HCT116 (cell line): ENCODE results near the gene LRRC9.

ENCODE experiments used
- CTCF ChIP-seq, 3 experiments: fragments of 200-600 bp in 1 of 3; sonication (generic) in 1 of 3; IDR thresholded peaks in 2 of 3; conservative IDR thresholded peaks in 1 of 3; 2 replicates each; pipeline ENCODE4 v1.5.1; 2012 to 2017; ENCODE audit warnings: low read depth in 2 of 3, low read length in 2 of 3, antibody characterized with exemption in 1 of 3, borderline replicate concordance in 1 of 3, control low read depth in 1 of 3, mild to moderate bottlenecking in 1 of 3, mixed read lengths in 1 of 3, mixed run types in 1 of 3, moderate library complexity in 1 of 3; ENCODE audit not compliant: insufficient read depth in 1 of 3
- EGR1 ChIP-seq: IDR thresholded peaks from 2 replicates; pipeline ENCODE4 v1.6.1; 2012; ENCODE audit warnings: low read depth
- EZH2phosphoT487 ChIP-seq: fragments of 200-600 bp; IDR thresholded peaks from 2 replicates; pipeline ENCODE4 v1.6.1; 2018; ENCODE audit warnings: antibody characterized with exemption, borderline replicate concordance
- POLR2A ChIP-seq: IDR thresholded peaks from 2 replicates; pipeline ENCODE4 v1.7.0; 2011; ENCODE audit warnings: borderline replicate concordance; ENCODE audit not compliant: insufficient read depth, insufficient read length; ENCODE audit errors: extremely low read depth
- POLR2AphosphoS5 ChIP-seq: IDR thresholded peaks from 2 replicates; pipeline ENCODE4 v1.6.1; 2011; ENCODE audit warnings: mild to moderate bottlenecking, low read depth, low read length, moderate library complexity
- RAD21 ChIP-seq: IDR thresholded peaks from 2 replicates; pipeline ENCODE4 v1.6.1; 2012; ENCODE audit warnings: low read depth, mild to moderate bottlenecking
- SP1 ChIP-seq: IDR thresholded peaks from 2 replicates; pipeline ENCODE4 v1.6.1; 2012; ENCODE audit warnings: low read depth
- SRF ChIP-seq: IDR thresholded peaks from 2 replicates; pipeline ENCODE4 v1.6.1; 2012; ENCODE audit warnings: low read depth
- YY1 ChIP-seq: IDR thresholded peaks from 2 replicates; pipeline ENCODE4 v1.6.1; 2011; ENCODE audit warnings: low read length, low read depth, moderate library complexity, mild to moderate bottlenecking; ENCODE audit not compliant: insufficient replicate concordance; ENCODE audit errors: extremely low read depth
- ZFX ChIP-seq: fragments of 450-650 bp; IDR thresholded peaks from 2 replicates; pipeline ENCODE4 v1.6.1; 2017
- ZNF274 ChIP-seq: fragments of 200-500 bp; sonication (Bioruptor generic); IDR thresholded peaks from 2 replicates; pipeline ENCODE4 v1.6.1; 2014; ENCODE audit warnings: mild to moderate bottlenecking, low read depth, low read length, inconsistent platforms
- TF ChIP-seq, protein P1 (sequence below): IDR thresholded peaks from 2 replicates; pipeline ENCODE4 v1.6.1; 2012
- TF ChIP-seq, protein P2 (sequence below): IDR thresholded peaks from 2 replicates; pipeline ENCODE4 v1.6.1; 2012; ENCODE audit warnings: low read depth
- TF ChIP-seq, protein P3 (sequence below): IDR thresholded peaks from 2 replicates; pipeline ENCODE4 v1.6.1; 2012

DNA sequence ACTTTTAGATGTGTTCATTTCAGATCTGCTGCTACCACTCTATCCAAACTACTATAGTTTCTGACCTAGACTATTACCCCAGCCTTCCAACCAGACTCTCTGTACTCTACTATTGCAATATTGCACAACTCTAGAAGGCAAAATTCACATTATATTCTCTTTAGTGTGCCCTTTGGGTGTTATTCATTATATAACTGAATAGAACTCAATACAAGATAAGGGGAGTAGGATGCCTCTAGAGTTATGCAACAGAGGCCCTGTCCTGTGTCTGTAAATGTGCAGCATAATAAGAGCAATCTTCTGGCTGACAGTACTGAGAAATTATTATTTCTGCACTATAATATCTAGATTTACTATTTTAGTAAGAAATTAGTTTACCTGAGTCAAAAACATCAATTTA lies 63.1 kb downstream of the LRRC9 start:
- TF ChIP-seq POLR2A (no peak), EZH2phosphoT487 (no peak), CTCF (IDR thresholded peaks at IDR 0.05 in 2 of 3, conservative IDR thresholded peaks at IDR 0.05 in 1 of 3; ENCODE audit: borderline replicate concordance in 1 of 3, insufficient read depth in 1 of 3, low read depth in 2 of 3, low read length in 2 of 3) (no peak), YY1 (no peak), ZNF274 (no peak), POLR2AphosphoS5 (no peak), RAD21 (no peak), SP1 (no peak), SRF (no peak), EGR1 (no peak), ZFX (no peak)
- TF ChIP-seq, protein P1, sequence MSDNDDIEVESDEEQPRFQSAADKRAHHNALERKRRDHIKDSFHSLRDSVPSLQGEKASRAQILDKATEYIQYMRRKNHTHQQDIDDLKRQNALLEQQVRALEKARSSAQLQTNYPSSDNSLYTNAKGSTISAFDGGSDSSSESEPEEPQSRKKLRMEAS = no peak
- TF ChIP-seq, protein P2, sequence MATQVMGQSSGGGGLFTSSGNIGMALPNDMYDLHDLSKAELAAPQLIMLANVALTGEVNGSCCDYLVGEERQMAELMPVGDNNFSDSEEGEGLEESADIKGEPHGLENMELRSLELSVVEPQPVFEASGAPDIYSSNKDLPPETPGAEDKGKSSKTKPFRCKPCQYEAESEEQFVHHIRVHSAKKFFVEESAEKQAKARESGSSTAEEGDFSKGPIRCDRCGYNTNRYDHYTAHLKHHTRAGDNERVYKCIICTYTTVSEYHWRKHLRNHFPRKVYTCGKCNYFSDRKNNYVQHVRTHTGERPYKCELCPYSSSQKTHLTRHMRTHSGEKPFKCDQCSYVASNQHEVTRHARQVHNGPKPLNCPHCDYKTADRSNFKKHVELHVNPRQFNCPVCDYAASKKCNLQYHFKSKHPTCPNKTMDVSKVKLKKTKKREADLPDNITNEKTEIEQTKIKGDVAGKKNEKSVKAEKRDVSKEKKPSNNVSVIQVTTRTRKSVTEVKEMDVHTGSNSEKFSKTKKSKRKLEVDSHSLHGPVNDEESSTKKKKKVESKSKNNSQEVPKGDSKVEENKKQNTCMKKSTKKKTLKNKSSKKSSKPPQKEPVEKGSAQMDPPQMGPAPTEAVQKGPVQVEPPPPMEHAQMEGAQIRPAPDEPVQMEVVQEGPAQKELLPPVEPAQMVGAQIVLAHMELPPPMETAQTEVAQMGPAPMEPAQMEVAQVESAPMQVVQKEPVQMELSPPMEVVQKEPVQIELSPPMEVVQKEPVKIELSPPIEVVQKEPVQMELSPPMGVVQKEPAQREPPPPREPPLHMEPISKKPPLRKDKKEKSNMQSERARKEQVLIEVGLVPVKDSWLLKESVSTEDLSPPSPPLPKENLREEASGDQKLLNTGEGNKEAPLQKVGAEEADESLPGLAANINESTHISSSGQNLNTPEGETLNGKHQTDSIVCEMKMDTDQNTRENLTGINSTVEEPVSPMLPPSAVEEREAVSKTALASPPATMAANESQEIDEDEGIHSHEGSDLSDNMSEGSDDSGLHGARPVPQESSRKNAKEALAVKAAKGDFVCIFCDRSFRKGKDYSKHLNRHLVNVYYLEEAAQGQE = no peak
- TF ChIP-seq, protein P3, sequence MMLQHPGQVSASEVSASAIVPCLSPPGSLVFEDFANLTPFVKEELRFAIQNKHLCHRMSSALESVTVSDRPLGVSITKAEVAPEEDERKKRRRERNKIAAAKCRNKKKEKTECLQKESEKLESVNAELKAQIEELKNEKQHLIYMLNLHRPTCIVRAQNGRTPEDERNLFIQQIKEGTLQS = no peak
